K562 (cell line): ENCODE results near the gene TMIGD3. TPM values are rescaled to one million over a fixed set of nuclear protein-coding genes. Genes with fewer than 3 reads are reported as not detected.

ENCODE experiments used
- ARID1B ChIP-seq: fragments of 450-650 bp; IDR thresholded peaks from 2 replicates; pipeline ENCODE4 v1.6.1; 2016; ENCODE audit warnings: antibody characterized with exemption, mild to moderate bottlenecking, inconsistent platforms
- BACH1 ChIP-seq: fragments of 200-800 bp; sonication (Bioruptor generic); IDR thresholded peaks from 2 replicates; pipeline ENCODE4 v1.6.1; 2016; ENCODE audit warnings: missing genetic modification characterization, missing compliant biosample characterization
- BRD4 ChIP-seq: fragments of 200-600 bp; sonication (generic); IDR thresholded peaks from 2 replicates; pipeline ENCODE4 v1.6.1; 2017; ENCODE audit warnings: inconsistent platforms
- CHCHD3 ChIP-seq: fragments of 250-450 bp; sonication (Bioruptor Pico); IDR thresholded peaks from 2 replicates; pipeline ENCODE4 v2.1.2; 2022; ENCODE audit warnings: mild to moderate bottlenecking
- CHD4 ChIP-seq: fragments of 200-600 bp; sonication (generic); IDR thresholded peaks from 3 replicates; pipeline ENCODE4 v1.6.1; 2012; ENCODE audit warnings: low read depth, mild to moderate bottlenecking, mixed read lengths, low read length, inconsistent platforms; ENCODE audit not compliant: insufficient read depth, insufficient replicate concordance, poor library complexity, severe bottlenecking
- DIDO1 ChIP-seq: fragments of 450-650 bp; IDR thresholded peaks from 2 replicates; pipeline ENCODE4 v1.6.1; 2016; ENCODE audit warnings: low read depth, missing biosample characterization, missing genetic modification characterization
- ELF2 ChIP-seq: fragments of 250-450 bp; sonication (Bioruptor Pico); IDR thresholded peaks from 2 replicates; pipeline ENCODE4 v1.5.0; 2021; ENCODE audit warnings: mild to moderate bottlenecking
- EP300 ChIP-seq: IDR thresholded peaks from 2 replicates; pipeline ENCODE4 v1.6.1; 2012; ENCODE audit warnings: low read length, improper control_type of control experiment
- ERF ChIP-seq: fragments of 450-650 bp; formaldehyde crosslinking; IDR thresholded peaks from 2 replicates; pipeline ENCODE4 v1.4.0; 2020; ENCODE audit warnings: mild to moderate bottlenecking, mixed read lengths
- ETV5 ChIP-seq: sonication (generic); formaldehyde crosslinking; IDR thresholded peaks from 2 replicates; pipeline ENCODE4 v1.4.0; 2020; ENCODE audit warnings: low read depth, mild to moderate bottlenecking, missing genetic modification reagents
- GATA2 ChIP-seq: sonication (generic); formaldehyde crosslinking; IDR thresholded peaks from 2 replicates; pipeline ENCODE4 v1.4.0; 2020; ENCODE audit warnings: mild to moderate bottlenecking, missing genetic modification reagents
- MAFK ChIP-seq: IDR thresholded peaks from 2 replicates; pipeline ENCODE4 v1.6.1; 2011; ENCODE audit warnings: low read length, improper control_type of control experiment
- NR2C1 ChIP-seq, 2 experiments: fragments of 450-650 bp; IDR thresholded peaks; 2 replicates each; pipeline ENCODE4 v1.6.1; 2017; ENCODE audit warnings: mild to moderate bottlenecking in 2 of 2, antibody characterized with exemption in 1 of 2, inconsistent platforms in 1 of 2, missing compliant biosample characterization in 1 of 2, missing genetic modification characterization in 1 of 2
- PHB2 ChIP-seq: fragments of 450-650 bp; IDR thresholded peaks from 2 replicates; pipeline ENCODE4 v1.6.1; 2017; ENCODE audit warnings: low read depth
- POLR2AphosphoS2 ChIP-seq: IDR thresholded peaks from 2 replicates; pipeline ENCODE4 v1.6.1; 2012; ENCODE audit warnings: low read length, improper control_type of control experiment
- SMARCC2 ChIP-seq: fragments of 450-650 bp; IDR thresholded peaks from 2 replicates; pipeline ENCODE4 v1.6.1; 2017; ENCODE audit warnings: antibody characterized with exemption, moderate library complexity, mild to moderate bottlenecking, low read depth
- SMC3 ChIP-seq: conservative IDR thresholded peaks from 2 replicates; pipeline ENCODE4 v1.6.1; 2011; ENCODE audit warnings: low read depth, low read length, improper control_type of control experiment; ENCODE audit not compliant: insufficient read depth
- TEAD1 ChIP-seq, 2 experiments: fragments of 450-650 bp in 1 of 2; sonication (generic) in 1 of 2; formaldehyde crosslinking; IDR thresholded peaks; 2 replicates each; pipeline versions ENCODE4 v1.4.0 to v1.8.0; 2020 to 2022; ENCODE audit warnings: mild to moderate bottlenecking in 2 of 2, missing genetic modification reagents in 1 of 2
- TFAM ChIP-seq: fragments of 250-450 bp; sonication (Bioruptor Pico); conservative IDR thresholded peaks from 2 replicates; pipeline ENCODE4 v1.5.0; 2021; ENCODE audit warnings: mild to moderate bottlenecking, moderate library complexity
- ZFP1 ChIP-seq: fragments of 450-650 bp; formaldehyde crosslinking; IDR thresholded peaks from 2 replicates; pipeline ENCODE4 v1.4.0; 2020; ENCODE audit warnings: mild to moderate bottlenecking, mixed read lengths
- ZNF263 ChIP-seq: sonication (generic); formaldehyde crosslinking; IDR thresholded peaks from 2 replicates; pipeline ENCODE4 v1.8.0; 2022; ENCODE audit warnings: mild to moderate bottlenecking, missing genetic modification reagents, borderline replicate concordance
- ZNF311 ChIP-seq: fragments of 250-450 bp; sonication (Bioruptor Pico); IDR thresholded peaks from 2 replicates; pipeline ENCODE4 v1.4.0; 2020; ENCODE audit warnings: mild to moderate bottlenecking, moderate library complexity
- ZNF354B ChIP-seq: fragments of 250-450 bp; sonication (Bioruptor Pico); IDR thresholded peaks from 2 replicates; pipeline ENCODE4 v1.4.0; 2020
- polyA plus RNA-seq, 8 experiments: library from polyadenylated mRNA; depleted of rRNA in 4 of 8; stranded (reverse) in 5 of 8; unstranded in 3 of 8; fragments of >200 nt; fragmentation: Nextera tagmentation in 2 of 8; fragmentation: Illumina TruSeq in 1 of 8; extraction: Ambion mirVana in 2 of 8; extraction: Trizol in 1 of 8; gene quantifications; 2 replicates each; pipeline versions ENCODE4 v1.2.1 to v1.2.3, GENCODE V29; 2011 to 2014; ENCODE audit warnings: inconsistent platforms in 1 of 8, missing spikeins in 1 of 8
- total RNA-seq, 7 experiments: library from RNA; depleted of rRNA in 6 of 7; stranded (reverse); fragments of >200 nt in 6 of 7; fragmentation: Illumina TruSeq in 2 of 7; extraction: Trizol in 2 of 7; gene quantifications; 2 replicates each; pipeline versions ENCODE4 v1.2.1 to v1.2.3, GENCODE V29; 2011 to 2021; ENCODE audit warnings: low replicate concordance in 1 of 7
- TF ChIP-seq, protein P1 (sequence below): fragments of 450-650 bp; formaldehyde crosslinking; IDR thresholded peaks from 2 replicates; pipeline ENCODE4 v1.4.0; 2022; ENCODE audit warnings: missing genetic modification characterization

The TMIGD3 gene
- total and polyA plus RNA-seq, 9 of the 15 experiments (the other 6 are each of a cell fraction or from before 2014, with no cell fraction given) = 0.11 to 0.13 (median 0.11) TPM; not detected in 6

DNA sequence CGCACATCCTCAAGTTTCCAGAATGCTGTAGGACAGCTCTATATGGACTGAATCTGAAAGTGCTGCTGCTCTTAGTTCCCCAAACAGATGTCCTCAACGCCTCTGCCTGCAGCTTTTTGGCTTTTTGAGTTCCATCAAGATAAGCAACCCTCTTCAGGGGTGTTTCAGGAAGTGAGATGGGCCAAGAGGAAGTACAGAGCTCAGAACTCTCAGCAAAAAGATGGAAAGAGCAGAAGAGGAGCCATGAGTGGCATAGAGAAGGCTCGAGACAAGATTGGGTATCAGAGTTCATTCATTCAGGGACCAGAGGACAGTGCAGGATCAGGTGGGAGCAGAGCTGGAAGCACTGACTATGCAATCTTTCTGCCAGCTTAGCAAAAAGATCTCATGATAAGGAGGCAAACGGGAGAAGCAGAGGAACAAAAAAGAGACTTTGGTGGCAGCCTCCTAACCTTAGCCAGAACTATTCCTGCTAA, at the start of gene TMIGD3, which contains the start of gene ADORA3 (continued):
- TF ChIP-seq ZNF263 (no peak), SMC3 (no peak), POLR2AphosphoS2 (no peak), ZNF311 (peak; percentile 84), DIDO1 (tag) (0 out of 2 replicates have a peak, but pooled peaks have one; percentile 33), ZNF354B (no peak), ETV5 (CRISPR knock-in tag) (0 out of 2 replicates have a peak, but pooled peaks have one; percentile 25), MAFK (peak; percentile 28; the same call in 1 of the 2 replicates), GATA2 (CRISPR knock-in tag) (peak; percentile 75), CHCHD3 (CRISPR knock-in tag) (no peak), CHD4 (peak; percentile 61), PHB2 (no peak), BRD4 (no peak), BACH1 (tag) (peak; percentile 33; the same call in 1 of the 2 replicates), ARID1B (0 out of 2 replicates have a peak, but pooled peaks have one; percentile 33), NR2C1 (IDR thresholded peaks at IDR 0.05) (no peak), NR2C1 (tag; IDR thresholded peaks at IDR 0.05) (peak; percentile 48; the same call in 1 of the 2 replicates), EP300 (0 out of 2 replicates have a peak, but pooled peaks have one; percentile 7), ZFP1 (CRISPR knock-in tag) (no peak), TFAM (no peak), ELF2 (peak; percentile 80), ERF (CRISPR knock-in tag) (peak; percentile 92; the same call in 1 of the 2 replicates), TEAD1 (CRISPR knock-in tag; IDR thresholded peaks at IDR 0.05) (peak in 1 of 2 experiments; percentile 84; a peak in 2 of 4 replicates), SMARCC2 (no peak)
- TF ChIP-seq, protein P1, sequence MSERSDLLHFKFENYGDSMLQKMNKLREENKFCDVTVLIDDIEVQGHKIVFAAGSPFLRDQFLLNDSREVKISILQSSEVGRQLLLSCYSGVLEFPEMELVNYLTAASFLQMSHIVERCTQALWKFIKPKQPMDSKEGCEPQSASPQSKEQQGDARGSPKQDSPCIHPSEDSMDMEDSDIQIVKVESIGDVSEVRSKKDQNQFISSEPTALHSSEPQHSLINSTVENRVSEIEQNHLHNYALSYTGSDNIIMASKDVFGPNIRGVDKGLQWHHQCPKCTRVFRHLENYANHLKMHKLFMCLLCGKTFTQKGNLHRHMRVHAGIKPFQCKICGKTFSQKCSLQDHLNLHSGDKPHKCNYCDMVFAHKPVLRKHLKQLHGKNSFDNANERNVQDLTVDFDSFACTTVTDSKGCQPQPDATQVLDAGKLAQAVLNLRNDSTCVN = peak; percentile 80; the same call in 1 of the 2 replicates
